ENCODE results near the gene TM4SF5. TPM values are rescaled to one million over a fixed set of nuclear protein-coding genes. Genes with fewer than 3 reads are reported as not detected.

The TM4SF5 gene
- total RNA-seq, 3 donors from 2014 or later (not counting 1 experiment from before 2014, with no cell fraction given): not detected

DNA sequence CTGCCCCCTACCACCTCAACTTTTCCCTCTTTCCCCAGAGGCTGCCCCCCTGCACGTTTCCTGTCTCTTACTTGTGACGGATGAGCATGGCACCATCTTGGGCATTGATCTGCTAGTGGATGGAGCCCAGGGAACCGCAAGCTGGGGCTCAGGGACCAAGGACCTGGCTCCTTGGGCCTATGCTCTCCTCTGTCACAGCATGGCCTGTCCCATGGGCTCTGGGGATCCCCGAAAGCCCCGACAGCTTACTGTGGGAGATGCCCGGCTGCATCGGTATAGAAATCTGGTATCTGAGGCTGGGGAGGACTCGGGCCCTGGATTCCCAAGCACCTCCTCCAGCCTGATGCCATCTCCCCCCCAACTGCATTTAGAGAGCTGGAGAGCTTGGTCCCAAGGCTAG, 30.1 kb upstream of the TM4SF5 start:
- Histone ChIP-seq H3K4me3 (ENCODE audit: low read length) (no peak overlapping the region), H3K4me1 (ENCODE audit: control insufficient read depth, insufficient read depth, low read length) (peaks cover 27% of the 10 kb centered on the region), H3K27me3 (ENCODE audit: control insufficient read depth, insufficient read depth, low read length) (peaks cover 21% of the 10 kb centered on the region), H3K27ac (ENCODE audit: low read length) (no peak overlapping the region), H3K9me3 (ENCODE audit: control insufficient read depth, insufficient read depth, low read length) (no peaks in the 10 kb centered on the region), H3K36me3 (ENCODE audit: control insufficient read depth, insufficient read depth, low read length) (no peaks in the 10 kb centered on the region)
- intact Hi-C loops (cut with micrococcal nuclease): no loop called here
- DNase-seq (no peak), ATAC-seq (no peak)
- WGBS (ENCODE audit: insufficient coverage): 94% methylated on average over 8 of the region's 8 CpGs
- TF ChIP-seq, protein P1, sequence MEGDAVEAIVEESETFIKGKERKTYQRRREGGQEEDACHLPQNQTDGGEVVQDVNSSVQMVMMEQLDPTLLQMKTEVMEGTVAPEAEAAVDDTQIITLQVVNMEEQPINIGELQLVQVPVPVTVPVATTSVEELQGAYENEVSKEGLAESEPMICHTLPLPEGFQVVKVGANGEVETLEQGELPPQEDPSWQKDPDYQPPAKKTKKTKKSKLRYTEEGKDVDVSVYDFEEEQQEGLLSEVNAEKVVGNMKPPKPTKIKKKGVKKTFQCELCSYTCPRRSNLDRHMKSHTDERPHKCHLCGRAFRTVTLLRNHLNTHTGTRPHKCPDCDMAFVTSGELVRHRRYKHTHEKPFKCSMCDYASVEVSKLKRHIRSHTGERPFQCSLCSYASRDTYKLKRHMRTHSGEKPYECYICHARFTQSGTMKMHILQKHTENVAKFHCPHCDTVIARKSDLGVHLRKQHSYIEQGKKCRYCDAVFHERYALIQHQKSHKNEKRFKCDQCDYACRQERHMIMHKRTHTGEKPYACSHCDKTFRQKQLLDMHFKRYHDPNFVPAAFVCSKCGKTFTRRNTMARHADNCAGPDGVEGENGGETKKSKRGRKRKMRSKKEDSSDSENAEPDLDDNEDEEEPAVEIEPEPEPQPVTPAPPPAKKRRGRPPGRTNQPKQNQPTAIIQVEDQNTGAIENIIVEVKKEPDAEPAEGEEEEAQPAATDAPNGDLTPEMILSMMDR (IDR thresholded peaks at IDR 0.05): no peak
- Mint-ChIP-seq H3K36me3 (no peaks in the 10 kb centered on the region), H3K4me1 (peaks cover 16 to 31% of the 10 kb centered on the region in 2 donors), H3K4me3 (peak overlapping the region; percentile 71), H3K27me3 (ENCODE audit: low read depth in 2 of 2) (peaks cover 18 to 52% of the 10 kb centered on the region in 2 donors), H3K27ac (peak overlapping the region in 1 of 2 donors; percentile 16), H3K9me3 (no peaks in the 10 kb centered on the region)

DNA sequence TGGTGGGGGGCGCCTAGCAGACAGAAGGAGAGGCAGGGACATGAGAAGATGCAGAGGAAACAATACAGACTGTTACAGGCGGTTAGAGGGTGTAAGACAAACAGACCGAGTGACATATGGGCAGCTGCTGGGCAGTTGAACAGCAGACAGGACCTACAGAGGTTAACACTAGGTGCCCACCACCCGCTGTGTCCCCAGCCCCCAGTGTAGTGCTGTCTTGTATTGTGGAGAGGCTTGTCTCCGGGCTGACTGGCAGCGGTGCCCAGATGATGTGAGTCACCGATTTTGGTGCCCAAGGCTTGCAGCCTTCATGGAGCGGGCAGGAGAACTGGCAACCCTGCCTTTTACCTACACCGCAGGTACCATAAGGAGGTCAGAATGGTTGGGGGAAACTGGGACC, 29.6 kb upstream of the TM4SF5 start:
- H3K4me3 ChIP-seq (ENCODE audit: low read length): no peak overlapping the region
- peak overlapping the region in 1 of 2 donors; percentile 16 for H3K27ac Mint-ChIP-seq
- no peak for DNase-seq
- no peaks in the 10 kb centered on the region for H3K36me3 Mint-ChIP-seq
- no peaks in the 10 kb centered on the region for H3K9me3 ChIP-seq (ENCODE audit: control insufficient read depth, insufficient read depth, low read length)
- no peak overlapping the region for H3K27ac ChIP-seq (ENCODE audit: low read length)
- no peak overlapping the region for H3K4me3 Mint-ChIP-seq
- 91% methylated on average over 9 of the region's 9 CpGs for WGBS (ENCODE audit: insufficient coverage)
- peaks cover 27% of the 10 kb centered on the region for H3K4me1 ChIP-seq (ENCODE audit: control insufficient read depth, insufficient read depth, low read length)
- peaks cover 18 to 55% of the 10 kb centered on the region in 2 donors for H3K27me3 Mint-ChIP-seq (ENCODE audit: low read depth in 2 of 2)
- TF ChIP-seq, protein P1 (IDR thresholded peaks at IDR 0.05): no peak
- ATAC-seq: no peak
- H3K9me3 Mint-ChIP-seq: no peaks in the 10 kb centered on the region
- intact Hi-C loops (cut with micrococcal nuclease): no loop called here
- peaks cover 21% of the 10 kb centered on the region for H3K27me3 ChIP-seq (ENCODE audit: control insufficient read depth, insufficient read depth, low read length)
- H3K36me3 ChIP-seq (ENCODE audit: control insufficient read depth, insufficient read depth, low read length): no peaks in the 10 kb centered on the region
- peaks cover 16 to 31% of the 10 kb centered on the region in 2 donors for H3K4me1 Mint-ChIP-seq

DNA sequence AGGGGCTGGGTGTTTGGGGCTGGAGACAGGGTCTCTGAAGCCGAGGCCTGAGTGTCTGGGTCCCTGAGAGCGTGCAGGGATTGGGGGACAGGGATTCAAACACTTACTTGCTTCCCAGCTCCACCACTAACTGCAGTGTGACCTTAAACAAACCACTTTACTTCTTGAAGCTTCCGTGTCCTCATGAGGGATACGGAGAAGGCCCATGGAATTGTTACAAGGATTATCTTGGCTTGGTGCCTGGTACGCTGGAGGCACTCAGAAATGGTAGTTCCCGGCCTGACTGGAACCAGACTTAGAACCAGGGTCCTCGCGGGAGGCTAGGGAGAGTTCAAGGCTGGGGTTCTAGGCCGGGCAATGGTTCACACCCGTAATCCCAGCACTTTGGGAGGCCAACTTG, 29.1 kb upstream of the TM4SF5 start:
- ATAC-seq: no peak

More for the DNA sequence above, 29.1 kb upstream of the TM4SF5 start:
- Histone ChIP-seq H3K27me3 (ENCODE audit: control insufficient read depth, insufficient read depth, low read length) (peaks cover 21% of the 10 kb centered on the region), H3K9me3 (ENCODE audit: control insufficient read depth, insufficient read depth, low read length) (no peaks in the 10 kb centered on the region), H3K4me1 (ENCODE audit: control insufficient read depth, insufficient read depth, low read length) (peaks cover 27% of the 10 kb centered on the region), H3K4me3 (ENCODE audit: low read length) (no peak overlapping the region), H3K27ac (ENCODE audit: low read length) (no peak overlapping the region), H3K36me3 (ENCODE audit: control insufficient read depth, insufficient read depth, low read length) (no peaks in the 10 kb centered on the region)
- Mint-ChIP-seq H3K4me1 (peaks cover 17 to 32% of the 10 kb centered on the region in 2 donors), H3K27ac (no peak overlapping the region), H3K27me3 (ENCODE audit: low read depth in 2 of 2) (peaks cover 20 to 55% of the 10 kb centered on the region in 2 donors), H3K9me3 (no peaks in the 10 kb centered on the region), H3K4me3 (no peak overlapping the region), H3K36me3 (no peaks in the 10 kb centered on the region)
- no peak for DNase-seq
- intact Hi-C loops (cut with micrococcal nuclease): no loop called here
- TF ChIP-seq, protein P1 (IDR thresholded peaks at IDR 0.05): no peak
- WGBS (ENCODE audit: insufficient coverage): 95% methylated on average over 10 of the region's 10 CpGs
